CD4-positive, alpha-beta T cell treated with Interleukin-17A for 4 hours (primary cell): Measurements from ENCODE around the gene GID8.
"Not testable (repeated sequence)": the region's sequence is repeated elsewhere in the genome, so short reads cannot be mapped to it uniquely, and the experiment has no call there.

Source experiments
- DNase-seq: peaks from one replicate; pipeline ENCODE4 v3.0.0-alpha.2; 2020; ENCODE audit warnings: mixed read lengths

Gene GID8

GRCh38 chr20:62959101-62959971 lies 21.4 kb downstream of the GID8 start:
- DNase-seq, result no peak

- no peak for DNase-seq
Measured at GRCh38 chr20:62959998-62960436, 22.1 kb downstream of the GID8 start.

- DNase-seq, result not testable (repeated sequence)
Measured at GRCh38 chr20:62960446-62961309, 22.7 kb downstream of the GID8 start.

GRCh38 chr20:62961310-62961783 lies 23.4 kb downstream of the GID8 start:
- DNase-seq, result no peak

GRCh38 chr20:62961799-62962198 lies 23.9 kb downstream of the GID8 start:
- DNase-seq, result no peak

GRCh38 chr20:62962221-62962879 lies 24.4 kb downstream of the GID8 start:
- no peak for DNase-seq

- no peak for DNase-seq
Measured at GRCh38 chr20:62962891-62963613, 25.1 kb downstream of the GID8 start.

- DNase-seq, result no peak
Measured at GRCh38 chr20:62963614-62964397, 25.9 kb downstream of the GID8 start.

- no peak for DNase-seq
Measured at GRCh38 chr20:62964700-62965099, 26.8 kb downstream of the GID8 start.

- no peak for DNase-seq
Measured at GRCh38 chr20:62965363-62965771, 27.4 kb downstream of the GID8 start.

- no peak for DNase-seq
Measured at GRCh38 chr20:62966212-62967148, 28.5 kb downstream of the GID8 start.

- DNase-seq, result no peak
Measured at GRCh38 chr20:62967149-62967501, 29.2 kb downstream of the GID8 start.

- DNase-seq, result no peak
Measured at GRCh38 chr20:62967628-62968351, 29.8 kb downstream of the GID8 start.

- DNase-seq, result no peak
Measured at GRCh38 chr20:62968378-62969178, 30.6 kb downstream of the GID8 start.

- DNase-seq, result no peak
Measured at GRCh38 chr20:62969179-62969760, 31.3 kb downstream of the GID8 start.

GRCh38 chr20:62969939-62970306 lies 32.0 kb downstream of the GID8 start:
- DNase-seq, result no peak

GRCh38 chr20:62970307-62971210 lies 32.6 kb downstream of the GID8 start:
- no peak for DNase-seq
